ENCODE results near the gene PRSS23. TPM values are rescaled to one million over a fixed set of nuclear protein-coding genes. Genes with fewer than 3 reads are reported as not detected.

PRSS23 gene
- total RNA-seq, 1 experiment from 2014 or later = 3.8 TPM

DNA sequence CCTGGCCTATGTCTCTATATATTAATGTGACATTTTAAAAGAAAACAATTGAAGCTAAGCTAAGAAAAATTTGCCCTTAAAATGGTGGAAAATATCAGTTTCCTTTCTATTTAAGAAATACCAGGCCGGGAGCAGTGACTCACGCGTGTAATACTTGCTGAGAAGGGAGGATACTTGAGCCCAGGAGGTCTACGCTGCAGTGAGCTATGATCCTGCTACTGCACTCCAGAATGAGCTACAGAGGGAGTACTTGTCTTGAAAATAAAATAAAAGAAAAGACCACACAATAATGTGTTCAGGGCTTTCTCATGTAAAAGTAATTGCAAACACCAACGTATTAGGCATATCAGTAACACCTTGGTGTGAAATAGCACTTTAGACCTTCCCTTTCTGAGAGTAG lies 1.4 kb upstream of the PRSS23 start:
- no peaks in the 10 kb centered on the region for H3K36me3 ChIP-seq (ENCODE audit: control insufficient read depth in 1 of 2, insufficient read depth in 2 of 2, low read length in 2 of 2)
- peaks cover 3 to 37% of the 10 kb centered on the region in 2 experiments for H3K4me1 ChIP-seq (ENCODE audit: control insufficient read depth in 1 of 2, insufficient read depth in 2 of 2, low read length in 2 of 2)
- TF ChIP-seq JUND (IDR thresholded peaks at IDR 0.05) (no peak), YY1 (IDR thresholded peaks at IDR 0.05; ENCODE audit: extremely low read depth, insufficient replicate concordance, low read depth, low read length) (no peak)
- TF ChIP-seq, protein P1, sequence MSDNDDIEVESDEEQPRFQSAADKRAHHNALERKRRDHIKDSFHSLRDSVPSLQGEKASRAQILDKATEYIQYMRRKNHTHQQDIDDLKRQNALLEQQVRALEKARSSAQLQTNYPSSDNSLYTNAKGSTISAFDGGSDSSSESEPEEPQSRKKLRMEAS (IDR thresholded peaks at IDR 0.05) = no peak
- TF ChIP-seq, protein P2, sequence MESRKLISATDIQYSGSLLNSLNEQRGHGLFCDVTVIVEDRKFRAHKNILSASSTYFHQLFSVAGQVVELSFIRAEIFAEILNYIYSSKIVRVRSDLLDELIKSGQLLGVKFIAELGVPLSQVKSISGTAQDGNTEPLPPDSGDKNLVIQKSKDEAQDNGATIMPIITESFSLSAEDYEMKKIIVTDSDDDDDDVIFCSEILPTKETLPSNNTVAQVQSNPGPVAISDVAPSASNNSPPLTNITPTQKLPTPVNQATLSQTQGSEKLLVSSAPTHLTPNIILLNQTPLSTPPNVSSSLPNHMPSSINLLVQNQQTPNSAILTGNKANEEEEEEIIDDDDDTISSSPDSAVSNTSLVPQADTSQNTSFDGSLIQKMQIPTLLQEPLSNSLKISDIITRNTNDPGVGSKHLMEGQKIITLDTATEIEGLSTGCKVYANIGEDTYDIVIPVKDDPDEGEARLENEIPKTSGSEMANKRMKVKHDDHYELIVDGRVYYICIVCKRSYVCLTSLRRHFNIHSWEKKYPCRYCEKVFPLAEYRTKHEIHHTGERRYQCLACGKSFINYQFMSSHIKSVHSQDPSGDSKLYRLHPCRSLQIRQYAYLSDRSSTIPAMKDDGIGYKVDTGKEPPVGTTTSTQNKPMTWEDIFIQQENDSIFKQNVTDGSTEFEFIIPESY (IDR thresholded peaks at IDR 0.05; ENCODE audit: extremely low read depth, insufficient replicate concordance, low read length) = no peak
- H3K79me2 ChIP-seq (ENCODE audit: insufficient read depth, low read length) = no peaks in the 10 kb centered on the region
- CTCF ChIA-PET = interaction anchor here (0.9 to 1.4 kb wide), 2 partner anchors 191 to 193 kb away, joined by 3 to 8 read pairs; no protein-coding TSS in a partner anchor
- peaks cover 7% of the 10 kb centered on the region for H3K27me3 ChIP-seq (ENCODE audit: insufficient read depth, low read length)
- no peak overlapping the region for H3K27ac ChIP-seq (ENCODE audit: low read depth, low read length)
- no peak for ATAC-seq
- no peak overlapping the region for H3K9ac ChIP-seq (ENCODE audit: low read length)
- no peaks in the 10 kb centered on the region for H4K20me1 ChIP-seq (ENCODE audit: insufficient read depth)
- H3K9me3 ChIP-seq (ENCODE audit: control insufficient read depth in 1 of 2, insufficient read depth in 1 of 2, low read depth in 1 of 2, low read length in 2 of 2) = no peaks in the 10 kb centered on the region
- H2AFZ ChIP-seq (ENCODE audit: low read depth, low read length, poor library complexity, severe bottlenecking) = no peak overlapping the region
- no peaks in the 10 kb centered on the region for H3K9me2 ChIP-seq (ENCODE audit: insufficient read depth)
- intact Hi-C loops (cut with micrococcal nuclease) = no loop called here
- H3K4me3 ChIP-seq (replicated peaks in 1 of 2; ENCODE audit: low read depth in 1 of 2, low read length in 2 of 2) = no peak overlapping the region
- H3K4me2 ChIP-seq (ENCODE audit: low read length) = no peak overlapping the region
- RAD21 ChIA-PET (ENCODE audit: low non-redundant PET in 1 of 2, low total read pairs in 2 of 2, uncharacterized antibody in 2 of 2, unreplicated experiment in 2 of 2) = no interaction called here
- BruUV-seq (replicated peaks) = no TSS peak
- POLR2A ChIA-PET = interaction anchor here (0.7 to 1.1 kb wide), 3 partner anchors 9 to 227 kb away, joined by 3 to 4 read pairs (median 3); no protein-coding TSS in a partner anchor
- no peak for DNase-seq (ENCODE audit: low read depth, low spot score)

- DNase-seq (ENCODE audit: low read depth, low spot score) = no peak
- Histone ChIP-seq H3K4me1 (ENCODE audit: control insufficient read depth in 1 of 2, insufficient read depth in 2 of 2, low read length in 2 of 2) (peaks cover 3 to 37% of the 10 kb centered on the region in 2 experiments), H3K27ac (ENCODE audit: low read depth, low read length) (no peak overlapping the region; the same call in 1 of the 2 replicates), H3K9ac (ENCODE audit: low read length) (peak overlapping the region; percentile 64), H3K36me3 (ENCODE audit: control insufficient read depth in 1 of 2, insufficient read depth in 2 of 2, low read length in 2 of 2) (no peaks in the 10 kb centered on the region), H3K4me2 (ENCODE audit: low read length) (peak overlapping the region; percentile 88), H3K9me3 (ENCODE audit: control insufficient read depth in 1 of 2, insufficient read depth in 1 of 2, low read depth in 1 of 2, low read length in 2 of 2) (no peaks in the 10 kb centered on the region), H3K4me3 (replicated peaks in 1 of 2; ENCODE audit: low read depth in 1 of 2, low read length in 2 of 2) (peak overlapping the region; percentile 35 to 65), H3K27me3 (ENCODE audit: insufficient read depth, low read length) (peaks cover 7% of the 10 kb centered on the region), H3K9me2 (ENCODE audit: insufficient read depth) (no peaks in the 10 kb centered on the region), H4K20me1 (ENCODE audit: insufficient read depth) (no peaks in the 10 kb centered on the region), H2AFZ (ENCODE audit: low read depth, low read length, poor library complexity, severe bottlenecking) (peak overlapping the region; percentile 70), H3K79me2 (ENCODE audit: insufficient read depth, low read length) (no peaks in the 10 kb centered on the region)
- TF ChIP-seq RAD21 (IDR thresholded peaks at IDR 0.05; ENCODE audit: low read depth) (peak; percentile 56), TCF7L2 (IDR thresholded peaks at IDR 0.05; ENCODE audit: borderline replicate concordance, extremely low read depth, insufficient read depth, insufficient read length) (no peak), SP1 (IDR thresholded peaks at IDR 0.05; ENCODE audit: low read depth) (no peak), POLR2A (IDR thresholded peaks at IDR 0.05; ENCODE audit: borderline replicate concordance, extremely low read depth, insufficient read depth, insufficient read length) (no peak)
- TF ChIP-seq, protein P3, sequence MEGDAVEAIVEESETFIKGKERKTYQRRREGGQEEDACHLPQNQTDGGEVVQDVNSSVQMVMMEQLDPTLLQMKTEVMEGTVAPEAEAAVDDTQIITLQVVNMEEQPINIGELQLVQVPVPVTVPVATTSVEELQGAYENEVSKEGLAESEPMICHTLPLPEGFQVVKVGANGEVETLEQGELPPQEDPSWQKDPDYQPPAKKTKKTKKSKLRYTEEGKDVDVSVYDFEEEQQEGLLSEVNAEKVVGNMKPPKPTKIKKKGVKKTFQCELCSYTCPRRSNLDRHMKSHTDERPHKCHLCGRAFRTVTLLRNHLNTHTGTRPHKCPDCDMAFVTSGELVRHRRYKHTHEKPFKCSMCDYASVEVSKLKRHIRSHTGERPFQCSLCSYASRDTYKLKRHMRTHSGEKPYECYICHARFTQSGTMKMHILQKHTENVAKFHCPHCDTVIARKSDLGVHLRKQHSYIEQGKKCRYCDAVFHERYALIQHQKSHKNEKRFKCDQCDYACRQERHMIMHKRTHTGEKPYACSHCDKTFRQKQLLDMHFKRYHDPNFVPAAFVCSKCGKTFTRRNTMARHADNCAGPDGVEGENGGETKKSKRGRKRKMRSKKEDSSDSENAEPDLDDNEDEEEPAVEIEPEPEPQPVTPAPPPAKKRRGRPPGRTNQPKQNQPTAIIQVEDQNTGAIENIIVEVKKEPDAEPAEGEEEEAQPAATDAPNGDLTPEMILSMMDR (IDR thresholded peaks at IDR 0.05 in 2 of 3, conservative IDR thresholded peaks at IDR 0.05 in 1 of 3; ENCODE audit: borderline replicate concordance in 1 of 3, insufficient read depth in 1 of 3, low read depth in 2 of 3, low read length in 2 of 3) = peak in 1 of 3 experiments; percentile 34; a peak in 1 of 6 replicates
- POLR2A ChIA-PET = interaction anchor here (0.6 kb wide), 1 partner anchor 236 kb away, joined by 4 read pairs; no protein-coding TSS in a partner anchor
- CTCF ChIA-PET = interaction anchor here (0.9 to 1.4 kb wide), 3 partner anchors 191 to 193 kb away, joined by 3 to 8 read pairs (median 3); no protein-coding TSS in a partner anchor
- RAD21 ChIA-PET (ENCODE audit: low non-redundant PET in 1 of 2, low total read pairs in 2 of 2, uncharacterized antibody in 2 of 2, unreplicated experiment in 2 of 2) = no interaction called here
- BruUV-seq (replicated peaks) = no TSS peak
- ATAC-seq = peak; percentile 5
- intact Hi-C loops (cut with micrococcal nuclease) = loop anchor here (5.0 kb wide), 3 partner anchors 57 to 192 kb away; no protein-coding TSS in a partner anchor
Observed at GRCh38 chr11:86799680-86800075, 664 bp upstream of the PRSS23 start.
